SW 1271 (cell line): ENCODE measurements around the gene NUP153.

Source experiments
- DNase-seq, 2 experiments: peaks; one replicate each; lab custom pipeline; 2025; lab: John Stamatoyannopoulos, UW

NUP153 gene

DNA sequence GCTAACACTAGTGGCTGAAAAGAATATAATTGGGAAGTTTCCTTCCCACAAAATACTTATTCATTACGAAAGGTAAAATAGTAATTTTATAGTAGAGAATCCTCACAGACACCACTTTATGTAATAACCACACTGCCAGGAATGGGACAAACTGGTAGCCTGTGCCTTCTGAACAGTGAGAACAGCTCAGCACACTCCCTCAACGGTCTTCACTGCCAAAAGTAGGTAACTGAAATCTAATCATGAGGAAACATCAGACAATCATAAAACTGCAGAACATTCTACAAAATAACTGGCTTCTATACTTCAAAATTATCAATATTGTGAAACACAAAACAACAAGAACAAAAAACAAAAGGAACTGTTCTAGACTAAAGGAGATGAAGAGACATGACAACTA is 44.1 kb downstream of the NUP153 start:
- no peak for DNase-seq

GRCh38 chr6:17656644-17657043 is 50.1 kb downstream of the NUP153 start:
- DNase-seq, result no peak

DNA sequence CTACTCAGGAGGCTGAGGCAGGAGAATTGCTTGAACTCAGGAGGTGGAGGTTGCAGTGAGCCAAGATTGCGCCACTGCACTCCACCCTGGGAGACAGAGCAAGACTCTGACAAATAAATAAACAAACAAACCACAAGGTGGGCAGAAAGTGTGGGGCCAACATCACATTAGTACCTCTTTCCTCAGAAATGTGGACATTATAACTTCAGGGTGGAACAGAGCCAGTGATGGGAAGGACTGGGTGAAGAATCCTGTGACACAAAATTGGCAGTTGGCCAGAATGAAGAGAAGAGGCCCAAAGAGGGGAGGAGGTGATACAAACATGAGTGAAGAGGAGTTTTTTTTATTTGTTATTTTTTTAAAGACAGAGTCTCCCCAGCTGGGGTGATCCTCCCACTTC is 50.6 kb downstream of the NUP153 start:
- no peak for DNase-seq

DNA sequence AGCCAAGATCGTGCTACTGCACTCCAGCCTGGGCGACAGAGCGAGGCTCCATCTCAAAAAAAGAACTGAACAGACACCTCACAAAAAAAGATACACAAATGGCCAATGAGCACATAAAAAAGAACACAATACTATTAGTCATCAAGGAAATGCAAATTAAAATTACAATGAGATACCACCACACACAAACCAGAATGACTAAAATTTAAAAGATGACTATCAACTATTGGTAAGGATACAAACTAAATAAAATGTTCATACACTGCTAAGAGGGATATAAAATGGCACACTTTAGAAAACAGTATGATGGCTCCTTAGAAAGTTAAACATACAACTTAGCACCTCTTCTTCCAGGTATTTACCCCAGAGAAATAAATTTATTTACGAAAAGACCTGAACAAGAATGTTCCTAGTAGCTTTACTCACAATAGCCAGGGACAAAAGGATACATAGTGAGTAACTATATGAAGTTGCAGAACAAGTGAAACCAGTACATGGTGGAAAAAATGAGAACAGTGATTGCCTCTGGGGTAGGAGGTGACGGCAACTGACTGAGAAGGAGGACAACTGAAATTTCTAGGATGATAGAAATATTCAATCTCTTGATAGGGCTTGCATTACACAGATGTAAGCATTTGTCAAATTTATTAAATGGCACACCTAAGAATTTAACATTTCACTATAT is 53.4 kb downstream of the NUP153 start:
- no peak for DNase-seq

DNA sequence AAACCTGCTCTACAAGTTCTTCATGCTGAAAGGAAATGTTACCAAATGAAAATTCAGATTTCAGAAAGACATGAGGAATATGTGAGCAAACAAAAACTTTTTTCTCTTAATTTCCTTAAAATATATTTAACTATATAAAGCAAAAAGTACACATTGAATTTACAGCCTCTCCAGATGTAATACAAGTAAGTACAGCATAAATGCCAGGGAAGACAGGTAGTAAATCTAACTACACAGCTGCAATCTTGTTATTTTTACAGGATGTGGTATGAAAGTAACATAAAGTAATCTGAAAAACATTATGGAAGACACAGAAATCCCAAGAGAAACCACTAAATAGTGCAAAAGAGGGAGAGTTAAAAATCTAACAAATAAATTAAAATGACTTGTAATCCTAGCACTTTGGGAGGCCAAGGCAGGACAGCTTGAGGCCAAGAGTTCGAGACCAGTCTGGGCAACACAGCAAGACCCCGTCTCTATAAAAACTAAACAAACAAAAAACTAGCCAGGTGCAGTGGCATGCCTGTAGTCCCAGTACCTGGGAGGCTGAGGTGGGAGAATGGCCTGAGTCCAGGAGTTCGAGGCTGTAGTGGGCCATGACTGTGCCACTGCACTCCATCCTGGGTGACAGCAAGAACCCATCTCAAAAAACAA is 55.9 kb downstream of the NUP153 start:
- no peak for DNase-seq

- no peak for DNase-seq
Measured at GRCh38 chr6:17648745-17649144, 58.0 kb downstream of the NUP153 start.

- DNase-seq, result no peak
Measured at GRCh38 chr6:17640477-17640917, 66.2 kb downstream of the NUP153 start.

DNA sequence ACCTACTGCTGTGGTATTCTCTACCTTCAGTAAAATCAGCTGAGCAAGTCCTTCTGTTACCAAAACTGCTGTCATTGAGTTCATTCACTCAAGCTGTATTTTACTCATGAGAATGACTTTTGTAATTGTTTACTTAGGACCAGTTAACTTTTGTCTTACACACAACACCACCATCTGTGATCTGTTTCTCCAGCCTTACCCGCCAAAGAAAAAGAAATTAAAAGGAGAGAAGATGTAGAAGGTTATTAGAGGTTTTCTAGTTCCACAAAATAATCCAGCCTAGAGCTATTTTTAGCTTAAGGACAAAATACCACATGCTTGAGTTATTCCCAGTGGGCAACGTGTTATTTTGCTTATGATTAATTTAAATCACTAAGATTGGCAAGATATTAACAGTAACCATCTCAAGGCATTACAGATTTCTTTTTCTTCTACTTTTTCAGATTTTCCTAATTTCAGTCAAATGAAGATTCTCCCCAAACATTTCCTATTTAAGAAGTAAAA is 68.5 kb downstream of the NUP153 start:
- no peak for DNase-seq

GRCh38 chr6:17635568-17635967 is 71.2 kb downstream of the NUP153 start:
- no peak for DNase-seq

- no peak for DNase-seq
Measured at GRCh38 chr6:17633465-17634188, 73.1 kb downstream of the NUP153 start.

- DNase-seq, result no peak
Measured at GRCh38 chr6:17632934-17633333, 73.8 kb downstream of the NUP153 start.

GRCh38 chr6:17630511-17631073 is 76.1 kb downstream of the NUP153 start:
- no peak for DNase-seq

DNA sequence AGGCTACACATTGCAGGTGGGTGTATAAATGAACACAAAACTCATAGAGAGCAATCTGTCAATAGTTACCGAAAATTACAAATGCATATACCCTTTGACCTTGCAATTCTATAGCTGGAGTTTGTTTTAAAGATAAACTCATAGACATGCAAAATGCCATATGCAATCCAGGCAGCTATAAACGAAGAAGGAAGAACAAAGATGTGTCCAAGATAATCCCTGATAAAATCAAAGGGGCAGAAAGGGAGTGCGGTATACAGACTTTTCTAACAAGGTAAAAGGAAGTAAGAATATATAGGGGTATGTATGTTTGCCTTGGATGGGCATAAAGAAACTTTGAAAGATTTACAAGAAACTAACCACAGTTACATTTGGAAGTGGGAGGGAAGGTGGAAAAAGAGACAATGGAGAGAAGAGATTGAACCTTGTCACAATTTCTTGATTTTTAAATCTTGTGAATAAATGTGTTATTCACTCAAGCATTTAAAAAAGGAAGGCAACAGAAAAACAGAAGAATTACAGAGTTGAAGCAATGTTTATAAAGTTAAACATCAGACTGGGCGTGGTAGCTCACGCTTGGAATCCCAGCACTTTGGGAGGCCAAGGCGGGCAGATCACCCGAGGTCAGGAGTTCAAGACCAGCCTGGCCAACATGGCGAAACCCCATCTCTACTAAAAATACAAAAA is 76.8 kb downstream of the NUP153 start:
- DNase-seq, result no peak

DNA sequence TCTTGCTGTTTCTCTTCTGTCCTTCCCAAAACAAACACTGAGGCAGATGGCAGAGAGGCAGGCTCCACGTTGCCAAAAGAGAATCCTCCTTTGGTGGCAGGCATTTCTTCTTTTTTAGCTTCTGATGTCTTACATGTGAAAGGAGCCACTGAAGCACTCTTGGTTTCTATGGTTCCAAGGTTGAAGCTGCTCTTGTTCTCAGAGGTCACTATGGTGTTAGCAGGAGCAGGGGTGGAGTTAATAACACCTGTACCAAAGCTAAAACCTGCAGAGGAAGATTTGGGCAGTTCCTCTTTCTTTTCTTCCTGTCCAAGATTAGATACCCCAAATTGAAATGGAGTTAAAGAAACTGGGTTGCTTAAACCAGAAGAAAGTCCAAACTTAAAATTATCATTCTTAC is 77.9 kb downstream of the NUP153 start:
- no peak for DNase-seq

DNA sequence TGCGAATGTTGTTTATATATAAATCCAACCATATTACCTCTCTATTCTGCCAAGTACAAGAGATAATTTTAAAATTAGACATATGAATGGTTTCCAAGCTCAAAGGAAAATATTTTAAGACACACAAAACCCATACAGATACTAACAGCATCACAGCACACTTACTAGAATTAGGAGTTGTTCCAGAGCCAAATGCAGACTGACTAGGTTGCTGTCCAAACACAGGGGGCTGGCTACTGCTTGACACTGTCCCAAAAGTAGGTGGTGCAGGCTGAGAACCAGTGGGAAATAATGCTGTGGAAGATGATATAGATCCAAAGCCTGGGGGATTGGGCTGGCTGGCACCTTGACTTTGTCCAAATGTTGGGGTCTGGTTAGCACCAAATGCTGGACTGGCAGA is 82.3 kb downstream of the NUP153 start:
- no peak for DNase-seq

- DNase-seq, result no peak
Measured at GRCh38 chr6:17622144-17622543, 84.6 kb downstream of the NUP153 start.

GRCh38 chr6:17621003-17621402 is 85.7 kb downstream of the NUP153 start:
- no peak for DNase-seq

GRCh38 chr6:17615794-17616193 is 90.9 kb downstream of the NUP153 start:
- no peak for DNase-seq

DNA sequence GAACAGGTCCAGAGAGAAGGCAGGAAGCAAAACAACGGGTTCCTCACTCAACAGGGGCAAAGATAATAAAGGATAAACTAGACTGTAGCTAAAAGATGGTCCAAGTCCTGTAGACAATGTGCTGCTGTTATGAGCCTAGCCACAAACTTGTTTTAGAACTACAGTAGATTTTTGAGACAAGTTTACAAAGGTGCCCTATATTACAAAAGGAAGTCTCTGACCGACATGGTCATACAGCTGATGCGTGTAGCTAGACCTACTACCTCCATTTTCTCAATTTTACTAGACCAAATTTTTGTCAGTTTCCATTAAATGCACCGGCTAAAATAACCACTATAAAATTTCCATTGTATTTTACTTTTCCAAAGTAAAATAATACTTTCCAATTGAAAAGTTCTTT is 94.7 kb downstream of the NUP153 start:
- no peak for DNase-seq

GRCh38 chr6:17610835-17611234 is 95.9 kb downstream of the NUP153 start:
- DNase-seq, result no peak

GRCh38 chr6:17606606-17607005 is 100.1 kb downstream of the NUP153 start:
- DNase-seq, result no peak

DNA sequence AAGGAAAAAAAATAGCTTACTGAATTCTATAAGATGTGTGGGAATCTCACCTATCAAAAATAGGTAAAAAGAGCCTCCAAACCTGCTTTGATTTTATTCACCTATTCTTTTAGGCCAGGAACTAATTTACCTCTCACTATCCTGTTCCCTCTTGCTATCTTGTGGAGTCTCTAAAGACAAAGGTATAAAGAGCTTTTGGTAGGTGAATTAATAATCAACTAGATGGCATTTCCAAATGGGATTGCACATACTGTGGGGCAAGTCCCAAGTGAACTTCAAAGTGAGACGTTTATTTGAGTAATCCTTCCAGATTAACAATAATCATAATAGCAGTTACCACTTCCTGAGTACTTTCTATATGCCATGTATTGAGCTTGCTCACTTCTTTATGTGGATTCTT is 103.8 kb downstream of the NUP153 start:
- DNase-seq, result no peak
